Measurements from ENCODE around the gene HOXA3. TPM values are rescaled to one million over a fixed set of nuclear protein-coding genes. Genes with fewer than 3 reads are reported as not detected.

HOXA3 gene
- total RNA-seq, 1 experiment from 2014 or later: 4.5 TPM

- Histone ChIP-seq H3K27me3 (ENCODE audit: low read length) (no peaks in the 10 kb centered on the region), H3K4me1 (ENCODE audit: insufficient read depth, low read length) (peaks cover 16% of the 10 kb centered on the region), H3K9ac (ENCODE audit: low read length) (peak overlapping the region; percentile 97), H2AFZ (ENCODE audit: low read length) (no peak overlapping the region), H3K4me3 (ENCODE audit: low read length) (peak overlapping the region; percentile 91), H3K9me3 (ENCODE audit: low read length) (no peaks in the 10 kb centered on the region), H4K20me1 (ENCODE audit: low read length) (peaks cover 12% of the 10 kb centered on the region; the same call in 1 of the 2 replicates), H3F3A (ENCODE audit: low read length, unreplicated experiment) (no peaks in the 10 kb centered on the region), H3K9me2 (replicated peaks; ENCODE audit: low read length) (no peaks in the 10 kb centered on the region), H3K36me3 (ENCODE audit: low read depth, low read length) (0 out of 2 replicates have a peak, but pooled peaks cover 6% of the 10 kb centered on the region), H3K27ac (ENCODE audit: low read length) (peak overlapping the region; percentile 53), H3K4me2 (ENCODE audit: low read length) (peak overlapping the region; percentile 99), H3K79me2 (ENCODE audit: low read length) (peaks cover 95% of the 10 kb centered on the region)
- ChIA-PET CTCF (no interaction called here), POLR2A (ENCODE audit: unreplicated experiment) (no interaction called here)
- ATAC-seq (no peak), DNase-seq (peak; percentile 39)
- TSS peak; percentile 41 for BruUV-seq (replicated peaks)
- TF ChIP-seq EZH2 (IDR thresholded peaks at IDR 0.05; ENCODE audit: low read length, unreplicated experiment): no peak
- no peak for TF ChIP-seq EZH2phosphoT487 (IDR thresholded peaks at IDR 0.05; ENCODE audit: borderline replicate concordance, low read length)
- no peak for TF ChIP-seq CTCF (conservative IDR thresholded peaks at IDR 0.05; ENCODE audit: low read depth, low read length)
- intact Hi-C loops (cut with micrococcal nuclease): loop anchor here (2.0 to 5.0 kb wide), 5 partner anchors 379 to 895 kb away; partner anchors contain the start of genes HIBADH and TAX1BP1
Observed at GRCh38 chr7:27197137-27198042, 45.0 kb upstream of the HOXA3 start.

GRCh38 chr7:27196287-27196767, 43.9 kb upstream of the HOXA3 start:
- Histone ChIP-seq H3K27me3 (ENCODE audit: low read length) (no peaks in the 10 kb centered on the region), H3K36me3 (ENCODE audit: low read depth, low read length) (0 out of 2 replicates have a peak, but pooled peaks cover 6% of the 10 kb centered on the region), H4K20me1 (ENCODE audit: low read length) (peaks cover 12% of the 10 kb centered on the region; the same call in 1 of the 2 replicates), H3K9ac (ENCODE audit: low read length) (peak overlapping the region; percentile 97), H3K79me2 (ENCODE audit: low read length) (peaks cover 95% of the 10 kb centered on the region), H3K9me2 (replicated peaks; ENCODE audit: low read length) (no peaks in the 10 kb centered on the region), H3F3A (ENCODE audit: low read length, unreplicated experiment) (no peaks in the 10 kb centered on the region), H3K27ac (ENCODE audit: low read length) (peak overlapping the region; percentile 21; the same call in 1 of the 2 replicates), H3K4me3 (ENCODE audit: low read length) (peak overlapping the region; percentile 91), H2AFZ (ENCODE audit: low read length) (no peak overlapping the region), H3K9me3 (ENCODE audit: low read length) (no peaks in the 10 kb centered on the region), H3K4me2 (ENCODE audit: low read length) (peak overlapping the region; percentile 99), H3K4me1 (ENCODE audit: insufficient read depth, low read length) (peaks cover 14% of the 10 kb centered on the region)
- ATAC-seq: no peak
- BruUV-seq (replicated peaks): no TSS peak
- ChIA-PET POLR2A (ENCODE audit: unreplicated experiment) (interaction anchor here (0.6 kb wide), 5 partner anchors 20 to 841 kb away, joined by 3 to 7 read pairs (median 4); no protein-coding TSS in a partner anchor), CTCF (interaction anchor here (0.6 to 2.1 kb wide), 19 partner anchors 9 to 865 kb away, joined by 3 to 35 read pairs (median 4); partner anchors contain the start of gene TAX1BP1)
- TF ChIP-seq EZH2 (IDR thresholded peaks at IDR 0.05; ENCODE audit: low read length, unreplicated experiment): no peak
- TF ChIP-seq EZH2phosphoT487 (IDR thresholded peaks at IDR 0.05; ENCODE audit: borderline replicate concordance, low read length): no peak
- peak; percentile 91 for TF ChIP-seq CTCF (conservative IDR thresholded peaks at IDR 0.05; ENCODE audit: low read depth, low read length)
- intact Hi-C loops (cut with micrococcal nuclease): loop anchor here (1.0 to 5.0 kb wide), 9 partner anchors 380 to 896 kb away; partner anchors contain the start of genes HIBADH and TAX1BP1
- DNase-seq: peak; percentile 89

All from PC-3 (cell line).